ENCODE data around the gene LGALS4.

DNA sequence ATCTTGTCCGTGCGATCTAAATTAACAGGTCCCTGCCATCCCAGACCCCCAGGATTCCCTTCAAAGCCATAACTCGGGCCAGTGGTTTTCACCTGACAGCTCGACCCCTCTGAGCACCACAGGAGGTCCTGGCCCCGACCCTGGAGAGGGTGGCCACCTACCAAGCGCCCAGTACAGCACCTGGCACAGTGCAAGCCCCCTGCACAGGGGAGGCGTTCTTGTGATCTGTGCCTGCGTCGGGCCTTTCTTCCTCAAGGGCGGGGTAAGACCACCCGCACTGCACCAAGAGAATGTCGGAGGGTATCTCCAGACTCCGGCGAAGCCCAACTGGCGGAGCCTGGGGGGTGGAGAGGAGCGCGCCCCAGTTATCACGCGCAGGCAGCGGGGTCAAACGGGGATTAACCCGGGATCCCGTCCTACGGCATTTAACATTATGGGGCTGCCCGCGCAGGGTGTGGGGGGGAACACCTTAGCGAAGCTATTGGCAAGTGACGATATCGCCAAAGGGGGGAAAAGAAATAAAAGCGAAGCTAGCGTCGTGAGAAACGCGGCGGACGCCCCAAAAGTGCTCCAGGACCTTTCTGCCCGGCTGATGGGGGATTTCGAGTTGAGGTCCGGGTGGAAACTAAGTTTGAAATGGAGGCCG lies 38.4 kb upstream of the LGALS4 start:
- TF ChIP-seq, protein P1, sequence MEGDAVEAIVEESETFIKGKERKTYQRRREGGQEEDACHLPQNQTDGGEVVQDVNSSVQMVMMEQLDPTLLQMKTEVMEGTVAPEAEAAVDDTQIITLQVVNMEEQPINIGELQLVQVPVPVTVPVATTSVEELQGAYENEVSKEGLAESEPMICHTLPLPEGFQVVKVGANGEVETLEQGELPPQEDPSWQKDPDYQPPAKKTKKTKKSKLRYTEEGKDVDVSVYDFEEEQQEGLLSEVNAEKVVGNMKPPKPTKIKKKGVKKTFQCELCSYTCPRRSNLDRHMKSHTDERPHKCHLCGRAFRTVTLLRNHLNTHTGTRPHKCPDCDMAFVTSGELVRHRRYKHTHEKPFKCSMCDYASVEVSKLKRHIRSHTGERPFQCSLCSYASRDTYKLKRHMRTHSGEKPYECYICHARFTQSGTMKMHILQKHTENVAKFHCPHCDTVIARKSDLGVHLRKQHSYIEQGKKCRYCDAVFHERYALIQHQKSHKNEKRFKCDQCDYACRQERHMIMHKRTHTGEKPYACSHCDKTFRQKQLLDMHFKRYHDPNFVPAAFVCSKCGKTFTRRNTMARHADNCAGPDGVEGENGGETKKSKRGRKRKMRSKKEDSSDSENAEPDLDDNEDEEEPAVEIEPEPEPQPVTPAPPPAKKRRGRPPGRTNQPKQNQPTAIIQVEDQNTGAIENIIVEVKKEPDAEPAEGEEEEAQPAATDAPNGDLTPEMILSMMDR (IDR thresholded peaks at IDR 0.05), result no peak
- TF ChIP-seq TEAD4 (IDR thresholded peaks at IDR 0.05; ENCODE audit: borderline replicate concordance, insufficient read depth) (no peak), POLR2AphosphoS5 (IDR thresholded peaks at IDR 0.05; ENCODE audit: low read depth, low read length) (no peak)
